Measurements from ENCODE around the gene ARHGAP21.

ARHGAP21 gene

GRCh38 chr10:24722131-24722675 lies 1.5 kb downstream of the ARHGAP21 start:
- DNase-seq, result no peak

GRCh38 chr10:24721229-24722106 lies 2.2 kb downstream of the ARHGAP21 start:
- no peak for DNase-seq

- DNase-seq, result no peak
These were observed 3.6 kb downstream of the ARHGAP21 start for GRCh38 chr10:24720096-24720495.

GRCh38 chr10:24718031-24718855 lies 5.4 kb downstream of the ARHGAP21 start:
- no peak for DNase-seq

- DNase-seq, result no peak
These were observed 7.4 kb downstream of the ARHGAP21 start for GRCh38 chr10:24716295-24716694.

- no peak for DNase-seq
These were observed 8.4 kb downstream of the ARHGAP21 start for GRCh38 chr10:24715246-24715769.

GRCh38 chr10:24713086-24713485 lies 10.6 kb downstream of the ARHGAP21 start:
- DNase-seq, result no peak

- DNase-seq, result no peak
These were observed 12.2 kb downstream of the ARHGAP21 start for GRCh38 chr10:24711465-24711864.

- DNase-seq, result no peak
These were observed 15.6 kb downstream of the ARHGAP21 start for GRCh38 chr10:24708081-24708480.

- DNase-seq, result no peak
These were observed 16.2 kb downstream of the ARHGAP21 start for GRCh38 chr10:24707445-24707844.

GRCh38 chr10:24706479-24707118 lies 17.1 kb downstream of the ARHGAP21 start:
- DNase-seq, result no peak

GRCh38 chr10:24703700-24704099 lies 20.0 kb downstream of the ARHGAP21 start:
- no peak for DNase-seq

- no peak for DNase-seq
These were observed 22.2 kb downstream of the ARHGAP21 start for GRCh38 chr10:24701447-24701846.

GRCh38 chr10:24700948-24701347 lies 22.7 kb downstream of the ARHGAP21 start:
- no peak for DNase-seq

GRCh38 chr10:24698270-24698669 lies 25.4 kb downstream of the ARHGAP21 start:
- no peak for DNase-seq

- no peak for DNase-seq
These were observed 26.6 kb downstream of the ARHGAP21 start for GRCh38 chr10:24697080-24697479.

GRCh38 chr10:24695452-24695851 lies 28.2 kb downstream of the ARHGAP21 start:
- DNase-seq, result no peak

GRCh38 chr10:24694086-24694485 lies 29.6 kb downstream of the ARHGAP21 start:
- DNase-seq, result no peak

- DNase-seq, result no peak
These were observed 32.6 kb downstream of the ARHGAP21 start for GRCh38 chr10:24690961-24691512.

GRCh38 chr10:24685958-24686540 lies 37.6 kb downstream of the ARHGAP21 start:
- DNase-seq, result no peak

- DNase-seq, result no peak
These were observed 40.1 kb downstream of the ARHGAP21 start for GRCh38 chr10:24683554-24683953.

GRCh38 chr10:24681572-24682088 lies 42.1 kb downstream of the ARHGAP21 start:
- DNase-seq, result no peak

Measured in activated CD4-positive, alpha-beta T cell treated with anti-CD3 and anti-CD28 coated beads for 1 hour (primary cell).